Cerebellar cortex (tissue), 1 donor: Measurements from ENCODE around the gene CAPN2.

Experiments
- DNase-seq: peaks from one replicate; pipeline ENCODE4 v3.0.0-alpha.2; 2015; ENCODE audit warnings: low spot score

CAPN2 gene

DNA sequence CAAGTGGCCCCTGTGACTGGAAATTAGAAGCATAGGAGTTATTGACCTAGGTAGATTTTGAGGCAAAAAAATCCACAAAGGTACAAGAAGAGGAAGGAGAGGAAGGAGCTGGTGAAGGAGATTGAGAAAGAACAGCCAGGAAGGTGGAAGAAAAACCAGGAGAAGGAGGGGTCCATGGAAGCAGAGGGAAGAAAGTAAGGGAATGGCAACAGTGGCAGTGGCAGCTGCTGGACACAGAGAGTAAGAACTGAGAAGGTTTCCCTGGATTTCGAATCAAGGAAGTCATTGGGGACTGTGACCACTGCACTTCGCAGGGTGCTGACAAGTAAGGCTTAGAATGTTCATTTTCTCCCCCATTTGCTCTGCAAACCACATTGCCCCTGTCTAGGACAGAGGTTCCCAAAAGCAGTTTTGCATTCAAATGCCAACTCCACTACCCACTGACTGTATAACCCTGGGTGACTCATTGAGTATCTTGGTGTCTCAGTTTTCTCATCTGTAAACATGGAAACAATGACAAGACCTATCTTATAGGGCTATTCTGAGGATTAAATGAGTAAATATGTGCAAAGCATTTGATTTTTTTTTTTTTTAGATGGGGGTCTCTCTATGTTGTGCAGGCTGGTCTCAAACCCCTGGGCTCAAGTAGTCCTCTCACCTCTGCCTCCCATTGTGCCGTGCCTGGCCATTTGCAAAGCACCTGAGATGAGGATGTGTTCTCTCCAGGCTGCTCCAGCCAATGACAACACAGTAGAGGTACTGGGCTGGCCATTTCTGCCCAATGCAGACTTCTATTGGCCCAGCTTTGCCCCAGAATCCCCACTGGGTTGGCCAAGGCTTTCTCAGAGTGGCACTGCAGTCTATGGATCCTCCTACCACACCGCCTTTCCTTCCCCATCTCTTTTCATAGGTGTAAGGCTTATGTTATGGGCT, 9.3 kb upstream of the CAPN2 start:
- peak; percentile 37 for DNase-seq

DNA sequence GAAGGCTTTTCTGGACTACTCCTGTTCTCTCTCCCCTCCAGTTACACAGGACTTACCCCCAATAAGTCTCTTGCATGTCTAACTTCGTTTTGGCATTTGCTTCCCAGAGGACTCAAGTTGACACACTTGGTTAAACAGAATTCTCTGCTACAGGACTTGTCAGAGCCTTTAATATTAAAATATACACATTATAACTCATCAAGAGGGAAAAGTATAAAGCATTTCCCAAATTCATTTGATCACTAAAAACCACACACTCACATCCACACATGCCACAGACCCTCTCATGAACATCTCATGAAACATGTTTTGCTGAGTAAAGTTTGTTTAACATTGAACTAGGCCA, 8.7 kb upstream of the CAPN2 start:
- no peak for DNase-seq

- peak; percentile 82 for DNase-seq
Measured at GRCh38 chr1:223704921-223705878, 7.1 kb upstream of the CAPN2 start.

- peak; percentile 70 for DNase-seq
Measured at GRCh38 chr1:223706077-223706973, 6.0 kb upstream of the CAPN2 start.

- peak; percentile 57 for DNase-seq
Measured at GRCh38 chr1:223707256-223708000, 4.9 kb upstream of the CAPN2 start.

GRCh38 chr1:223708001-223708359, 4.4 kb upstream of the CAPN2 start:
- DNase-seq: peak; percentile 42

GRCh38 chr1:223708651-223709268, 3.6 kb upstream of the CAPN2 start:
- DNase-seq: no peak

DNA sequence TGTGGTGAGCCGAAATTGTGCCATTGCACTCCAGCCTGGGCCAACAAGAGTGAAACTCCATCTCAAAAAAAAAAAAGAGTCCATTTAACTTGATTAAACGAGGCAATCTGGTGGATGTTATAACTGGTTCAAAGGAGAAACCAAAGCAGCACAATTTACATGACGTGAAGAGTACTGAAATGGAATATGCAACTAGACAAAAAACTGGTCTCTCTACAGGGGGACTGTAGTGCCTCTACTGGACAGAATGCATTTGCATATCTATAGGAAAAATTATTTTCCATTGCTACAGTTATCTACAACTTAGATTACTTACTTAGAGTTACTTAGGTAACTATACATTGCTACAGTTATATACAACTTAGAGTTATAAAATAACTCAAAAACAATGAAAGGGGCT, 2.7 kb upstream of the CAPN2 start:
- DNase-seq: no peak

- no peak for DNase-seq
Measured at GRCh38 chr1:223710179-223711133, 1.9 kb upstream of the CAPN2 start.

- peak; percentile 87 for DNase-seq
Measured at GRCh38 chr1:223711173-223711572, 1.2 kb upstream of the CAPN2 start.

GRCh38 chr1:223711747-223712193, 569 bp upstream of the CAPN2 start:
- no peak for DNase-seq

- no peak for DNase-seq
Measured at GRCh38 chr1:223712850-223713474, 623 bp downstream of the CAPN2 start.

DNA sequence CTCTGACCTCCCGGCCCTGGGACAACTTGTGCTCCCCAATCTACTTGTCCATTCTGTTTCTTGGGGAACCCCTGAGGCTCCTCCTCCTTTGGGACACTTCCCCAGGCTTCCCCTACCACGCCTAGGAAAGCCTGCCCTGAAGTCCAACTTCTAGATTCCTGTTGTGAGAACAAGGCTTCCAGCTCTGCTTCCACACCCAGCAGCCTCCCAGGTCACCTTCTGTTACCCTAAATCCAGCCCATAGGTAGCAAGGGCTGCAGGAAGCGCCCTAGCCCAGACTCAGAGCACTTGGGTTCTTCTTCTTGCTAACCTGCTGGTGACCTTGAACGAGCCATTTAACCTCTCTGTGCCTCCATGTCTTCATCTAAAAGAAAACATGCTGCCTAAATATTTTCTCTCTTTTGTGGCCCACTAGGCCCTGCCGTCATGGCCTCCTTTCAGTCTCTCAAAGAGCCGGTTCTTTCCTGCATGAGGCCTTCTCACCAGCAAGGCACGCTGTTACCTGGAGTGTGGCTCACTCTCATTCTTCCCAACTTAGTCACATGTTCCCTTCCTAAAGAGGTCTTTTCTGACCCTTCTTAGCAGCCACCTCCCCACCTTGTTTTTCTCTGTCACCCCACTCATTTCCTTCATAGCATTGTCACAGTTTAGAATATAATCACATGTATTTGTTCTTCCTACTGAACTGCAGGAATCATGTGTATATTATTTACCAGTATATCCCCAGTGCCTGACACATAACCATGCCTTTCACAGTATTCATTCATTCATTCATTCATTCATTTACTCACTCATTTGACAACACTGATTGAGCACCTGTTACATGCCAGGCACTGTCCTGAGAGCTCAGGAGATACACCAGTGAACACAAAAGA, 1.4 kb downstream of the CAPN2 start:
- DNase-seq: no peak

GRCh38 chr1:223714421-223714724, 2.0 kb downstream of the CAPN2 start:
- DNase-seq: no peak

GRCh38 chr1:223714849-223715603, 2.7 kb downstream of the CAPN2 start:
- no peak for DNase-seq

- no peak for DNase-seq
Measured at GRCh38 chr1:223715604-223716172, 3.3 kb downstream of the CAPN2 start.

DNA sequence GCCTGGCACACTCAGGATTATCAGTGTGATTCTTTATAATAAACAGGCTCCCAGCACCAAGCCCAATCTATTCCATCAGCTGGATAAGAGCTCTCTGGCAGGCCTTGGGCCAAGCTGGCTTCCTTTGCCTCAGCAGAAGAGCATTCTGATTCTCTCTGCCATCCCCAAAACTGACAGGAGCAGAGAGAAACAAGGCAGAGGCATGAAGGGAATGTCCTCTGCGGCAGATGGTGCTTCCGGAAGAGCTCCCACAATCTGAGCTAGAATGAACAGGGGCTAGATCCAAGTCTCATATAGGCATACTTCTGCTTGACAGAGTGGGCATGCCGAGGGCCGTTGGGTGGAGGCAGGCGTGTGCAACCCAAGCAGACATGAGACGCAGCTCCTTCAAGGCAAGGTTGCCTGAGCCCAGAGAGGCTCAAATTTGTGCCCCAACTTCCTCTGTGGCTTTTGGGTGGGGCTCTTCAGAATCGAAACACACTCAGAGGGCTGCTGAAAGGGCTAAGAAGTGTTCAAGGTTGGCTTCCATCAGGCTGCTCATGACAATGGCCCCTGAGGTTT, 4.0 kb downstream of the CAPN2 start:
- peak; percentile 93 for DNase-seq
